Astrocyte of the spinal cord (primary cell): ENCODE measurements around the gene RSRC1.
A peak's percentile ranks its signal among the peaks of the same experiment; 100 is the strongest.

Experiments used
- DNase-seq: peaks from one replicate; pipeline ENCODE4 v3.0.0; 2011; ENCODE audit warnings: low read depth, low spot score
- H3K4me3 ChIP-seq: 2 replicates; pipeline ENCODE4 v1.5.1; 2011; ENCODE audit warnings: low read depth, mild to moderate bottlenecking, low read length, moderate library complexity
- CTCF ChIP-seq: IDR thresholded peaks from 2 replicates; pipeline ENCODE4 v1.5.1; 2012; ENCODE audit warnings: low read depth, mild to moderate bottlenecking, low read length, inconsistent platforms
- in situ Hi-C: cut with HindIII; loops from 2 replicates; pipeline ENCODE4 v1.10.0; 2017; ENCODE audit warnings: low sequenced_read_pairs

RSRC1 gene

GRCh38 chr3:158420654-158421396 lies 310.9 kb downstream of the RSRC1 start:
- peak; percentile 28 for DNase-seq
- TF ChIP-seq CTCF: no peak

GRCh38 chr3:158430448-158430847 lies 320.6 kb downstream of the RSRC1 start:
- no peak overlapping the region for H3K4me3 ChIP-seq
- no peak for TF ChIP-seq CTCF
- peak; percentile 3 for DNase-seq
- in situ Hi-C loops: no loop called here

More at GRCh38 chr3:158420654-158421396, 310.9 kb downstream of the RSRC1 start:
- in situ Hi-C loops: no loop called here
- H3K4me3 ChIP-seq: no peak overlapping the region

- TF ChIP-seq CTCF: no peak
- peak; percentile 5 for DNase-seq
- H3K4me3 ChIP-seq: no peak overlapping the region
- in situ Hi-C loops: no loop called here
Measured at GRCh38 chr3:158430968-158431367, 321.1 kb downstream of the RSRC1 start.

- DNase-seq: no peak
- TF ChIP-seq CTCF: no peak
- H3K4me3 ChIP-seq: no peak overlapping the region
- in situ Hi-C loops: no loop called here
Measured at GRCh38 chr3:158431829-158432228, 321.9 kb downstream of the RSRC1 start.

- H3K4me3 ChIP-seq: no peak overlapping the region
- in situ Hi-C loops: no loop called here
- TF ChIP-seq CTCF: peak; percentile 72
- DNase-seq: peak; percentile 65
Measured at GRCh38 chr3:158434412-158435038, 324.6 kb downstream of the RSRC1 start.

- in situ Hi-C loops: no loop called here
- no peak for DNase-seq
- TF ChIP-seq CTCF: no peak
- H3K4me3 ChIP-seq: no peak overlapping the region
Measured at GRCh38 chr3:158443632-158444031, 333.7 kb downstream of the RSRC1 start.
